ENCODE measurements around the gene ASIC4. TPM values are rescaled to one million over a fixed set of nuclear protein-coding genes. Genes with fewer than 3 reads are reported as not detected.
A peak's percentile ranks its signal among the peaks of the same experiment; 100 is the strongest.

The ASIC4 gene
- total RNA-seq, 1 experiment from 2014 or later: not detected

- DNase-seq (ENCODE audit: low read depth): no peak
These were observed 52.4 kb downstream of the ASIC4 start for GRCh38 chr2:219566640-219567039.

GRCh38 chr2:219567131-219567530, 52.8 kb downstream of the ASIC4 start:
- DNase-seq (ENCODE audit: low read depth): no peak

GRCh38 chr2:219567791-219568361, 53.6 kb downstream of the ASIC4 start:
- DNase-seq (ENCODE audit: low read depth): no peak

- DNase-seq (ENCODE audit: low read depth): no peak
These were observed 54.8 kb downstream of the ASIC4 start for GRCh38 chr2:219569041-219569440.

GRCh38 chr2:219569635-219570034, 55.4 kb downstream of the ASIC4 start:
- no peak for DNase-seq (ENCODE audit: low read depth)

GRCh38 chr2:219570194-219570923, 56.1 kb downstream of the ASIC4 start:
- no peak for DNase-seq (ENCODE audit: low read depth)

- DNase-seq (ENCODE audit: low read depth): no peak
These were observed 56.6 kb downstream of the ASIC4 start for GRCh38 chr2:219570924-219571310.

- peak; percentile 66 for DNase-seq (ENCODE audit: low read depth)
These were observed 57.3 kb downstream of the ASIC4 start, which contains the start of gene OBSL1 for GRCh38 chr2:219571311-219572236. OBSL1 (minus strand) TSS chr2:219571539; CDS start chr2:219571232, 307 bp downstream.

- no peak for DNase-seq (ENCODE audit: low read depth)
These were observed 58.1 kb downstream of the ASIC4 start, which contains the start of gene INHA for GRCh38 chr2:219572237-219573001. INHA (plus strand) TSS chr2:219572310; CDS start chr2:219572375, 65 bp downstream.

- DNase-seq (ENCODE audit: low read depth): no peak
These were observed 58.9 kb downstream of the ASIC4 start for GRCh38 chr2:219573166-219573565.

GRCh38 chr2:219574484-219575311, 60.4 kb downstream of the ASIC4 start:
- DNase-seq (ENCODE audit: low read depth): no peak

- no peak for DNase-seq (ENCODE audit: low read depth)
These were observed 61.6 kb downstream of the ASIC4 start for GRCh38 chr2:219575566-219576504.

GRCh38 chr2:219576505-219577388, 62.5 kb downstream of the ASIC4 start:
- DNase-seq (ENCODE audit: low read depth): peak; percentile 16

- no peak for DNase-seq (ENCODE audit: low read depth)
These were observed 64.7 kb downstream of the ASIC4 start for GRCh38 chr2:219578811-219579613.

- no peak for DNase-seq (ENCODE audit: low read depth)
These were observed 67.1 kb downstream of the ASIC4 start for GRCh38 chr2:219581346-219581745.

Measured in HT1080 (cell line).